Measurements from ENCODE around the gene ITLN1.
"Not testable (repeated sequence)": the region's sequence is repeated elsewhere in the genome, so short reads cannot be mapped to it uniquely, and the experiment has no call there.

ITLN1 gene

DNA sequence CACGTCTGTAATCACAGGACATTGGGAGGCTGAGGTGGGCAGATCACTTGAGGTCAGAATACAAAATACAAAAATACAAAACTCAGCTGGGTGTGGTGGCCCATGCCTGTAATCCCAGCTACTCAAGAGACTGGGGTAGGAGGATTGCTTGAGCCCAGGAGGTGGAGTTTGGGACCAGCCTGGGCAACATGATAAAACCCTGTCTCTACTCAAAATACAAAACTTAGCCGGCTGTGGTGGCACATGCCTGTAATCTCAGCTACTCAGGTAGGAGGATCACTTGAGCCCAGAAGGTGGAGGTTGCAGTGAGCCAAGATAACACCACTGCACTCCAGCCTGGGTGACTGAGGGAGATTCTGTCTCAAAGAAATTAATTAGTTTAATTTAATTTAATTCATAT, 6.5 kb upstream of the ITLN1 start:
- no peak for DNase-seq (ENCODE audit: low read depth)
- H3K4me3 ChIP-seq (replicated peaks; ENCODE audit: low read depth, low read length) = no peak overlapping the region
- TF ChIP-seq, protein P1, sequence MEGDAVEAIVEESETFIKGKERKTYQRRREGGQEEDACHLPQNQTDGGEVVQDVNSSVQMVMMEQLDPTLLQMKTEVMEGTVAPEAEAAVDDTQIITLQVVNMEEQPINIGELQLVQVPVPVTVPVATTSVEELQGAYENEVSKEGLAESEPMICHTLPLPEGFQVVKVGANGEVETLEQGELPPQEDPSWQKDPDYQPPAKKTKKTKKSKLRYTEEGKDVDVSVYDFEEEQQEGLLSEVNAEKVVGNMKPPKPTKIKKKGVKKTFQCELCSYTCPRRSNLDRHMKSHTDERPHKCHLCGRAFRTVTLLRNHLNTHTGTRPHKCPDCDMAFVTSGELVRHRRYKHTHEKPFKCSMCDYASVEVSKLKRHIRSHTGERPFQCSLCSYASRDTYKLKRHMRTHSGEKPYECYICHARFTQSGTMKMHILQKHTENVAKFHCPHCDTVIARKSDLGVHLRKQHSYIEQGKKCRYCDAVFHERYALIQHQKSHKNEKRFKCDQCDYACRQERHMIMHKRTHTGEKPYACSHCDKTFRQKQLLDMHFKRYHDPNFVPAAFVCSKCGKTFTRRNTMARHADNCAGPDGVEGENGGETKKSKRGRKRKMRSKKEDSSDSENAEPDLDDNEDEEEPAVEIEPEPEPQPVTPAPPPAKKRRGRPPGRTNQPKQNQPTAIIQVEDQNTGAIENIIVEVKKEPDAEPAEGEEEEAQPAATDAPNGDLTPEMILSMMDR (IDR thresholded peaks at IDR 0.05; ENCODE audit: low read length, missing control alignments) = no peak

DNA sequence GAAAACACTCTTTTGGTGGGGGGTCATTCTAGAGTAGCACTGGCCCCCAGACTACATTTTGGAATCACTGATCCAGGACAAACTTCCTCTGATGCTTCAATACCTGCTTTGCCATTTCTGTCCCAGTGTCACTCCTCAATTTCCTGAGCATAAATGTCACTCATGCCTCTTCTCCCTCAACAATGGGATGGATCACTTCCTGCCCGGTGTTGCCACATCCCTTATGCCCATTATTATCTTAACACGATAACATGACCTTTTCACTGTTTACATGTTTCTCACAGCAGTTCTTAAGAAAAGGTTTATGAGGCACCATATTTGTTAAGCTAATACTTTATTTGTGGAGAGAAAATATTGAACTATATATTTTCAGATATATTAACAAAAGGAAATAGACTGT, 3.9 kb upstream of the ITLN1 start:
- H3K4me3 ChIP-seq (replicated peaks; ENCODE audit: low read depth, low read length) = no peak overlapping the region
- TF ChIP-seq, protein P1 (IDR thresholded peaks at IDR 0.05; ENCODE audit: low read length, missing control alignments) = no peak
- no peak for DNase-seq (ENCODE audit: low read depth)

DNA sequence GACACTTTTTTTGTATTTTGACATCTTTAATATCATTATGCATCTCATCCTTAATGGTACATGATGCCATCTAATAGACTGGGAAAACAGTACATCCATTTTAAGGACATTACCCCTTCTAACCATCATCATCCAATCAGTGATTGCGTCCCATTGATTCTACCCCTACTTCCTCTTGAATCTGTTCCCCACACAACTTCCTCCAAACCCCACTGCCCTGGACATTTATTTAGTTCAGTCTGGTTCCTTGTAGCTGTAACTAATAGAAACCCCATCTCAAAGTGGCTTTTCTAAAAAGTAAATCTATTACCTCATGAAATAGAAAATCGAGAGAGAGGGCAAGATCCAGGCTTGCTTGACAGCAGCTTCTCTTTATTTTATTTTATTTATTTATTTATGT, 2.1 kb upstream of the ITLN1 start:
- H3K4me3 ChIP-seq (replicated peaks; ENCODE audit: low read depth, low read length) = no peak overlapping the region

DNA sequence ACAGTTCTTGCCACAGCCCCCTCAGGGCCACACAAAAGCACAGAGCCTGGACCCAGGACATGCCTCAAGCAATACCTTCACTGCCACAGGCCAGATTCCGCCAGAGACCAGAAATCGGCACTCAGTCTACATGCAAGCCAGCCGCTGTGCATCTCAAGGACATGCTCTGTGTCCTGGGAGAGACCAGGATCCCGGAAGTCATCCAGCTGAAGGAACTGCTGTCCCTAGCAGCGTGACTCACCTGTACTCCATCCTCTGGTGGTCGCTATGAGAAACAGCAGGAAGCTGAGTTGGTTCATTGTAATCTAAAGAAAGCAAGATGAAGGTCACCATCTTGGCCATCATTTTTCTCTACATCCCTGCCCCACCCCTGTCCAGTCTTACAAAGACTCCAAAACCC, 401 bp downstream of the ITLN1 start:
- TF ChIP-seq, protein P1 (IDR thresholded peaks at IDR 0.05; ENCODE audit: low read length, missing control alignments) = no peak
- no peak overlapping the region for H3K4me3 ChIP-seq (replicated peaks; ENCODE audit: low read depth, low read length)
- DNase-seq (ENCODE audit: low read depth) = no peak

More for the DNA sequence above, 2.1 kb upstream of the ITLN1 start:
- DNase-seq (ENCODE audit: low read depth) = no peak
- TF ChIP-seq, protein P1 (IDR thresholded peaks at IDR 0.05; ENCODE audit: low read length, missing control alignments) = no peak

DNA sequence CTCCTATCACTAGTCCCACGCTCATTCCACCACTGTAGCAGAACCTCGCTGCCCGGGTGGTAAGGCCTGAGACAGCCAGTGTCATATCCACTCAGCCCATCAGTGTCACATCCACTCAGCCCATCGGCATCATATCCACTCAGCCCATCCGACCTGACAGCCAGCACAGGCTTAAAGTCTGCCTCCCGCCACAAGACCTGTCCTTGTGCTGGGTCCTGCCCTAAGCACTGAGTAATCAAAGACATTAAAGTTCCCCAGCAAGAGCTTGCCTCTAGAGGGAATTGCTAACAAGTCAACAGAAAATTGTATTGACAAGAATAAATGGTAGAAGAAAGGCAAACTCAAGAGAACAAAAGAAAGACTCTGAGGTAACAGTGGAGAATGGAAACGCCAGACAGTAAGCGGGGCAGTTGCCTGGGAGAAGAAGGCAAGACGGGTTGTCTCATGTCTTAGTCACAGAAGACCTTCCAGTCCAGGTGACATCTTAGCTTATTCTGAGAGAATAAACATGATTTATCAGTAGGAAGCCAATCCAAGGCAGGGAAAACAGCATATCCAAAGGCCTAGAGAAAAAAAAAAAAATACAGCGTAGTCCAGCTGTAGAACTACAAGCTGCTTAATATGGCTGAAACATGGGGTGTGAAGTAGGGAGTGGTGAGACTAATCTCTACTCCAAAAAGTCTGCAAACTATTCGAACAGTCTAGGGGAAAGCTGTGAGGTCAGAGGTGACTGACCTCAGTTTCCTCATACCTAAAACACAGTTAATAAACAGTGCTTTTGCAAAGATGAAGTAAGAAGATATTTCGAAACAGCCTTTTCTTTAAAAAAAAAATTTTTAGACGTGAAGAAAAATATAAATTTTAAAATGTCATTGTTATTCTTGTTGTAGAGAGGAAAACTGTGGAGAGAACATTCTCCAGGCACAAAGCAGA, 1.1 kb downstream of the ITLN1 start:
- DNase-seq (ENCODE audit: low read depth) = no peak
- H3K4me3 ChIP-seq (replicated peaks; ENCODE audit: low read depth, low read length) = no peak overlapping the region
- TF ChIP-seq, protein P1 (IDR thresholded peaks at IDR 0.05; ENCODE audit: low read length, missing control alignments) = no peak

DNA sequence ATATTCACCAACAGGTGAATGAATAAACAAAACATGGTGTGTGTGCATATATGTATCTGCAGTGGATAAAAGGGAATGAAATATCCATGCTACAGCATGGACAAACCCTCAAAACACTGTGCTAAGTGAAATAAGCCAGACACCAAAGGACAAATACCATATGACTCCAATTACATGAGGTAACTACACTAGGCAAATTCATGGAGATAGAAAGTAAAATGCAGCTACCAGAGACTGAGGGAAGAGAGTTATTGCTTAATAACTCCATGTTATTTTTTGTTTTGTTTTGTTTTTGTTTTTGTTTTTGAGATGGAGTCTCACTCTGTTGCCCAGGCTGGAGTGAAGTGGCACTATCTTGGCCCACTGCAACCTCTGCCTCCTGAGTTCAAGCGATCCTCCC, 2.4 kb downstream of the ITLN1 start:
- DNase-seq (ENCODE audit: low read depth) = no peak
- no peak overlapping the region for H3K4me3 ChIP-seq (replicated peaks; ENCODE audit: low read depth, low read length)
- TF ChIP-seq, protein P1 (IDR thresholded peaks at IDR 0.05; ENCODE audit: low read length, missing control alignments) = no peak

DNA sequence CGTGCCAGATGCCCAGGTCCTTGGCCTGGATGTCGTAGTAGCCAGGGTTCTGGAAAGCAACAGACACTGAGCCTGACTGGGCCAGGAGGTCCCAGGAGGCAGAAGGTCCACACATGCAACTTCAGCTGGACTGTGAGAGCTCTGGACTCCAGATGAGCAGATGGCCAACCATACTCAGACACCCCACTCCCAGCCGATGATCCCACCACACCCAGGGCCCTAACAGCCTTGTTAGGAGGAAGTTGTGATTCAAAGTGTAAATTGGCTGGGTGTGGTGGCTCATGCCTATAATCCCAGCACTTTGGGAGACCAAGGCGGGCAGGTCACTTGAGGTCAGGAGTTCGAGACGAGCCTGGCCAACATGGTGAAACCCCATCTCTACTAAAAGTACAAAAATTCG, 3.7 kb downstream of the ITLN1 start:
- DNase-seq (ENCODE audit: low read depth); H3K4me3 ChIP-seq (replicated peaks; ENCODE audit: low read depth, low read length): not testable (repeated sequence)

All from fibroblast of pulmonary artery (primary cell).